ENCODE data around the gene HOXB13.
"Not testable (repeated sequence)": the region's sequence is repeated elsewhere in the genome, so short reads cannot be mapped to it uniquely, and the experiment has no call there.

Gene HOXB13

DNA sequence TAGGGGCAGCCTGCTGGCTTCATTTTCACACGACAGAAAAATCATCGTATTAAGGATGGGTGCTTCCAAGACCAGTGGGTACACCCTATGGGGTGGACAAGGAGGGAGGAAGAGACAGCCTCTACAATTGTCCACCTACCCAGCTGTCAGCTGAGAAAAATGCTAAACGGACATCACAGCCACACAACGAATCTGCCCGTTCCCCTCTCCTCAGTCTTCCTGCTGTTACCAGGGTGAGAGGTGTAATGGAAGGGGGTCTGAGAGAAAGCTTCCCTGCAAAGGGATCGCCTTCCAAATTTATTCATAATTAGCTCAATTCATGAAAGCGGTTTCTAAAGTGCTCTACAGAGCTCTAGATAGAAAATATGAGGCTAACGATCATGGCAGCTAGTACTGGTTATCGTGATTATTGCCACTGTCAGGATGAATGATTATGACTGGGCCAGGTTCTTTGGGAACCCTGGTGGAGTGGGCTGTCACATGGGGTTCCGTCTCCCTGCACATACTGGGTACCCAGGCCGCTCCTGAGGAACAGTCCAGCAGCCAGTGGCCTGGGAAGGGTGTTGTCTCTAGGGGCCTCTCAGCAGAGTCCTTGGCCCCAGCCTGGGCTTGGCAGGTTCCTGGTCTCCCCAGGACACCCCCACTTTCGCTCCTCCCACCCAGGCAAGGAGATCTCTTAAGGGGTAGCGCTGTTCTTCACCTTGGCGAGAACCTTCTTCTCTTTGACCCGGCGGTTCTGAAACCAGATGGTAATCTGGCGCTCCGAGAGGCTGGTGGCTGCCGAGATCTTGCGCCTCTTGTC, 2.2 kb downstream of the HOXB13 start:
- no peak for DNase-seq (ENCODE audit: low read depth)

- DNase-seq (ENCODE audit: low read depth) = no peak
Observed at GRCh38 chr17:48725288-48726064, 3.1 kb downstream of the HOXB13 start.

GRCh38 chr17:48725004-48725287, 3.6 kb downstream of the HOXB13 start:
- DNase-seq (ENCODE audit: low read depth) = no peak

DNA sequence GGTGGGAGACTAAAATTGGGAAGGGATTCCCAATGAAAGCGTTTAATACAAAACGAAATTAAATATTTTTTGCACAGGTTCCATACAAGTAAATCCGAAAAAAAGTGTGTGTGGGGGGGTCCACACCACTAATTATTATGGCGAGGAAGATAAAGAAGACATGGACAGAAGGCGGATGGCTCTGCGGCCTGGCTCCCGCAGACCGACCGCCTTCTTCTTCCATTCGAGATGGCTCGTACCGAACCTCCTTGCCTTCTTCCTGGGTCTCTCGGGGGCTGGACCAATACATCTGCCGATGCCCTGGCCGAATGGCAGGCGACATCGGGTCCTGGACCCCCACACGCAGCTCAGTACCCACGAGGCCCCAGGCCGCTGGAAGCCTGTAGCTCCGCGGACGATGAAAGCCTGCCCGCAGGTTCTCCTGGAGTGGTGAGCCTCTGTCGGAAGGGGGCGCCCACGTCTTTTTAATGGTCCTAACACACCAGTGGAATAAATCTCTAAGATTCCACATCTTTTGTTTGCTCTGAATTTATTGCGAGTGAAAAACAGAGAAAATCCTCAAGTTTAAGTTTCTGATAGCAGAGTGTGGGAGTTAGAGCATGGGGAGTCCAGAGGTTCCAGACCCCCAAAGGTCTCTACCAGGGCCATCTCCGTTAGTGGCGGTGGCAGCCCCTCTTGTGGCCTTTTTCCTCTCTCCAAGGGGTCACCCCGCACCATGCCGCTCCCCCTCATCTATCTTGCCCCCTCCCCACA, 4.1 kb downstream of the HOXB13 start:
- DNase-seq (ENCODE audit: low read depth) = peak; percentile 78

DNA sequence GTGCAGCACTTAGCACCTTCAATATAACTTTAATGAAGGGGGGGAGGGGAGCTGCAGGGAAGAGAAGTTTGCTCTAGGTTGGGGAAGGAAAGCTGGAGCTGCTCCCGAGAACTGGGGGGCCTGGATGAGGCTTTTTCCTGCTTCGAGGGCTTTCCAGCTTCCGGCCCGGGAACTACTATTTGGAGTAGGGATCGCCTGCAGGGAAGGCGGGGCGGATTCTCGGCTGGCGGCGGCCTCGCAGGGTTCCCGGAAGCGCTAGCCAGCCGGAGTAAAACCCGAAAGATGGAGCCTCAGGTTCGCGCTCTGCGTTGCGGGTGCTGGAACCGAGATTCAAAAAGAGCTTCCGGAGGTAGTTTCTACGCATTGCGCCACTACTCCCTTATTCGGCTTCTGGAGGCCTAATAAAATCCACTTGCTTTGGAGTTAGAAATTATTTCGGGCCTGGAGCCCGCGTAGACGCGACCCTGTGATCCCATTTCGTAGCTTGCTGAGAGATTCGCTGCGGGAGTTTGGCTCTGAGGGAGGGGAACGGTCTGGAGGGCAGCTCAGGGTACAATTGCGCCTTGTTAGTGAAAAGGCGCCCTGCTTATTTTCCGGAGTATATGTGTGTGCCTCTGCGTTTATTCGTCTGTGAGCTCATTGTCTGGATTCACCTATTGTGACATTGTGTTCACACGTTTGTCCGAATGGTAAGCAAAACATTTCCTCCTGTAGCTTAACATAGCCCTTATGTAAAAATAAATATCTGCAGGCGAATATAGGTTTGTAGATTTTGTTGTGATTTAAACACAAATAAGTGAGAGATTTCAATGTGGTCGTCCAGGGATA, 4.9 kb downstream of the HOXB13 start:
- DNase-seq (ENCODE audit: low read depth) = no peak

DNA sequence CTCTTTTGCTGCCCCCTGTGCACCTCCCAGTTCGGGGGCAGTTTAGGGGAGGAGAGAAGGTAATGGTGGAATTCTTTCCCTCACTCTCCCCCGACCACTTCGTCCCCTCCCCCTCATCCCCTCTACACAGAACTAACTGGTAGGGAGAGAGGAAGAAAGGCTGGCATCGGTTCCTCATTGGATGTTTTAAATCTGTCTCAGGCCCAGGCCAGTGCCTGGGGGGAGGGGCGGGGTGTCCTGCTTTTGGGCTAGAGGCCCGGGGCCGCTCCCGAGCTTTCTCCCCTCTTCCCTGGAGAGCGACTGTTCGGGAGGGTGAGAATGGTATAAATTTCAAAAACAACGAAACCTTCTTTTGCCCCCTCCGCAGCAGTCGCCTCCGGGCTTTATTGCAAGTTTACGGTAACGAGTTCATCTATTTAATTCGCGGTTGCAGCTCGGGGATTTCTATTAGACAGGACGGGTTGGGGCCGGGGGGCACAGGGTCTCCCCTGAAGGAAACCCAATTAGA, 5.6 kb downstream of the HOXB13 start, which contains the start of gene PRAC2:
Gene PRAC2, plus strand, starts transcription at position 271 of the 508 bp plus-strand sequence. CDS start 1,226 bp downstream, outside the sequence.
- no peak for DNase-seq (ENCODE audit: low read depth)

DNA sequence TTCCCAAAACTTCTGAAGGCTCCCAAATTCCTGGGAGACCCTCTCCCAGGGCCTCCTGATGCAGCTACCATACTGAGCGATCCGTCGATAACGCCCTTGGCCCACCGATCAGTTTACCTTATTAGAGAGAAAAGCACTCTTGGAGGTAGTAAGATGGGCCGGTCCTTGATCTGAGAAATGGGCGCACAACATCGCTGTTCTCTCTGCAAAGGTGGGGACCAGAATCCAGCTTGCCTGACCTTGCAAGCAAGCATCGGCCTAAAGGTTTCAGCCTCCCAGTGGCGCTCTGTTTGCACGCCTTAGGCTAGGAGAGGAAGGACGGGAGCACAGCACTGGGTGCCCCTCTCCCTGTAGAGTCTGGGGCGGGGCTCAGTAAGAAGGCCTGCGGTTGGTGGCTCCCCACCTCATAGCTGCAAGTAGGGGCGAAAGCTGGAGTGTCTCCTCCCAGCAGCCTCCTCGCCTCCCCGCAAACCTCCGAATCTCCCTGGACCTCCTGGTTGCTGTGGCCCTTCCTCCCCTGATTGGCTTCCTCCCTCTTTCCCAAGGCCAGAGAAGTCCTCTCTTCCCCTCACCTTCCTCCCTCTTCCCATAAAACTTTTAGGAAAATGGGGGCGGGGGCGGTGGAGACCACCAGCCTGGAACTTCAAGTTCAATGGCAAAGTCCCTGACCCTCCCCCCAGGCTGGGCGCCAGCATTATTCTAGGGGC, 6.2 kb downstream of the HOXB13 start, which contains the start of gene PRAC1:
Gene PRAC1, minus strand, starts transcription at position 318 of the 707 bp plus-strand sequence. Its CDS starts 126 bp downstream, at position 192.
- no peak for DNase-seq (ENCODE audit: low read depth)

DNA sequence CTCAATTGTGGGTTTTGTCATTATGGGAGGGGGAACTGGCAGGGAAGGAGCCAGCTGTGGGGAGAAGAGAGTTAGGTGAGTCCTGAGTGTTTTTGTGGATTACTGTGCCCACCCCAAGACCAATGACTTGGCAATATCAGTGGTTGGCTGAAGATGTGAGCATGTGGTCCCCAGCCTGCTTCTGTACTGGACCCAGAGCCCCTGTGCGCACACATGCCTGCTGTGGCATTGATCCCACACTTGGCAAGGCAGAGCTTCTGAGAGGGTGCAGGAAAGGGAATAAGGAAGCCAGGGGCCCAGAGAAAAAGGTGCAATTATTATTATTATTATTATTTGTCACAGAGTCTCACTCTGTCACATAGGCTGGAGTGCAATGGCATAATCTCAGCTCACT, 7.5 kb downstream of the HOXB13 start:
- DNase-seq (ENCODE audit: low read depth) = no peak

- DNase-seq (ENCODE audit: low read depth) = no peak
Observed at GRCh38 chr17:48720266-48721008, 8.1 kb downstream of the HOXB13 start.

GRCh38 chr17:48719642-48720265, 8.8 kb downstream of the HOXB13 start:
- DNase-seq (ENCODE audit: low read depth) = no peak

GRCh38 chr17:48718761-48719641, 9.5 kb downstream of the HOXB13 start:
- DNase-seq (ENCODE audit: low read depth) = no peak

GRCh38 chr17:48718227-48718760, 10.3 kb downstream of the HOXB13 start:
- DNase-seq (ENCODE audit: low read depth) = no peak

GRCh38 chr17:48717367-48718226, 11.0 kb downstream of the HOXB13 start:
- DNase-seq (ENCODE audit: low read depth) = no peak

DNA sequence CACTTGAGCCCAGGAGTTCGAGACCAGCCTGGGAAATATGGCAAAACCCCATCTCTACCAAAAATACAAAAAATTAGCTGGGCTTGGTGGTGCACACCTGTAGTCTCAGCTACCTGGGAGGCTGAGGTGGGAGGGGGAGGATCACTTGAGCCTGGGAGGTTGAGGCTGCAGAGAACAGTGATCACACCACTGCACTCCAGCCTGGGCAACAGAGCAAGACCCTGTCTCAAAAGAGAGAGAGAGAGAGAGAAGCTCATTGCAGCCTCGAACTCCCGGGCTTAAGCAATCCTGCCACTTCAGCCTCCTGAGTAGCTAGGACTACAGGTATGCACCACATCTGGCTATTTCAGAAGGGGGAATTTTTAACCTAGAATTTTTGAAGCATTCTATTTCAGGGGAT, 12.0 kb downstream of the HOXB13 start:
- DNase-seq (ENCODE audit: low read depth) = not testable (repeated sequence)

GRCh38 chr17:48715496-48716399, 12.8 kb downstream of the HOXB13 start:
- DNase-seq (ENCODE audit: low read depth) = no peak

DNA sequence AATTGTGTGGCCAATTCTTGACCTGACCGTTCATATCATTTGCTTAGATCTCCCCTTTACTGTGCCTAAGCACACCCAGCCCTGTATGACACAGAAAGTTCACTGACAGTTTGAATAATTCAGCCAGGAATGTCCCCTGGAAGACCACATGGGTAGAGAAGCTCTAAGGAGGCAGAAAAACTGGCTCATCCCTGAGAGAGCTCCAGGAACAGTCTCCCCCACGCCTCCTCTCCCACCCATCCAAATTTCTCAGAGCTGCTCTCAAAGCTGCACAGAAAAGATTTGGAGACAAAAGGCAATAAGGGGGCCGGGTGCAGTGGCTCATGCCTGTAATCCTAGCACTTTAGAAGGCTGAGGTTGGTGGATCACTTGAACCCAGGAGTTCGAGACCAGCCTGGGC, 17.4 kb downstream of the HOXB13 start:
- no peak for DNase-seq (ENCODE audit: low read depth)
